Duodenal mucosa (tissue), 2 donors: ENCODE data around the gene PAH.

ENCODE experiments used
- H3K27ac ChIP-seq: one replicate; pipeline ENCODE4 v1.7.0; 2013; ENCODE audit warnings: low read depth, low read length
- H3K27me3 ChIP-seq, 2 donors: one replicate each; pipeline ENCODE4 v1.7.0; 2013; ENCODE audit warnings: low read length in 2 of 2, control low read depth in 1 of 2; ENCODE audit not compliant: insufficient read depth in 2 of 2, control insufficient read depth in 1 of 2
- H3K36me3 ChIP-seq, 2 donors: one replicate each; pipeline ENCODE4 v1.7.0; 2013; ENCODE audit warnings: low read length in 2 of 2, control low read depth in 1 of 2; ENCODE audit not compliant: insufficient read depth in 2 of 2, control insufficient read depth in 1 of 2
- H3K4me1 ChIP-seq, 2 donors: one replicate each; pipeline ENCODE4 v1.7.0; 2013; ENCODE audit warnings: low read length in 2 of 2, control low read depth in 1 of 2; ENCODE audit not compliant: insufficient read depth in 2 of 2, control insufficient read depth in 1 of 2
- H3K4me3 ChIP-seq, 2 donors: one replicate each; pipeline ENCODE4 v1.7.0; 2013; ENCODE audit warnings: low read length in 2 of 2, low read depth in 1 of 2
- H3K9ac ChIP-seq, 2 donors: one replicate each; pipeline ENCODE4 v1.7.0; 2013; ENCODE audit warnings: low read length in 2 of 2, low read depth in 1 of 2
- H3K9me3 ChIP-seq, 2 donors: one replicate each; pipeline ENCODE4 v1.7.0; 2013; ENCODE audit warnings: low read length in 2 of 2, control low read depth in 1 of 2; ENCODE audit not compliant: control insufficient read depth in 1 of 2

PAH gene

DNA sequence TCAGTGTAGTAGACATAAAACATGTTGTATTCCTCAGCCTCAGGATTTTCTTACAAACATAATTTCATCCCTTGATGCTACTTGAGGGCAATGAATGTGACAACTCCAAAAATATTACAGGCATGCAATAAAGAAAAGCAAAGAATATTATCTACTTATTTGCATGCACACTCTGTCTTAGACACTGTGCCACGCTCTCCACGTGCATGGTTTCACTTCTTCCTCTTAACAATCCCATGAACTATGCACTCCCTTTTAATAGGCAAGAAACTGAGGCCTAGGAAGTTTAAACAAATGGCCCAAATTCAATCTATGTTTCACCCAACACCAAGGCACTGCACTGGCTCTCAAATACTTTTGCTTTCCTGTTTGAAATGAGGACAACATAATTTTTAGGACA lies 1.8 kb upstream of the PAH start:
- Histone ChIP-seq H3K4me3 (no peak overlapping the region), H3K4me1 (peaks cover 0 to 9% of the 10 kb centered on the region in 2 donors), H3K27ac (no peak overlapping the region), H3K9me3 (no peaks in the 10 kb centered on the region), H3K36me3 (no peaks in the 10 kb centered on the region), H3K27me3 (peaks cover 0 to 12% of the 10 kb centered on the region in 2 donors), H3K9ac (no peak overlapping the region)

DNA sequence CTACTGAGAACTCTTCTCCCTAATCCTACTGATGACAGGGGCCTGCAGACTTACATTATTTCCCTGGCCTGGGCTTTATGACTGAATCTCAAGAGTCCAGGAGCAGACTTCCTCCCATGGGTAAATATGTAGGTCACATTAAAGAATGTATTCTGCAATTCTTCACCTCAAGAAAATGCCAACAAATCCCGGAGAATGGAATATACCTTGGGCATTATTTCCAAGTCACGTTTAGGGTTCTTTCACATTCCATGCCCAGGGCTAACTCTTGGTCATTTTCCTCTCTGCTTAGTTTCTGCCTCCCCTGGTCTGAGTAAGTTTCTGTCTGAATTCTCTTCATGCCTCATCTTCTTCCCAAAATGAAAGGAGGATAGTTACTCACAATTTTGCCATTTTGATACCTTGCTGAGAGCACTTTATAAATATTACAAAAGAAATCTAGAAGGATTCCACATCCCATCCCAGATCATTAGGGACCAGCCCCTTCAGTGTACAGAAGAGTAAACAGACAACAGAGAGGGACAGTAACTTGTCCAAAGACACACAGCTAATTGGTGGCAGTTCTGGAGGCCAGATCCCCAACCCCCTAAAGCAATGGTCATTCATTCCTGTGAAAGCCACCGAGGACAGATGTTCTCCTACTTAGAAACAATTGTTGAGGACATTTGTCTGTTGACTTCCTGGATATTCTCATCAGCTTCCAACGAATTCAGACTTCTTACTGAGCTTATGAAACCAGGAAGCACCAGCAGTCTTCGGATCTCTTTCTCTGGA lies 605 bp downstream of the PAH start:
- H3K4me1 ChIP-seq, result peaks cover 0 to 9% of the 10 kb centered on the region in 2 donors
- no peak overlapping the region for H3K4me3 ChIP-seq
- H3K9me3 ChIP-seq, result no peaks in the 10 kb centered on the region
- no peak overlapping the region for H3K9ac ChIP-seq
- H3K27me3 ChIP-seq, result peaks cover 0 to 12% of the 10 kb centered on the region in 2 donors
- no peak overlapping the region for H3K27ac ChIP-seq
- H3K36me3 ChIP-seq, result no peaks in the 10 kb centered on the region

DNA sequence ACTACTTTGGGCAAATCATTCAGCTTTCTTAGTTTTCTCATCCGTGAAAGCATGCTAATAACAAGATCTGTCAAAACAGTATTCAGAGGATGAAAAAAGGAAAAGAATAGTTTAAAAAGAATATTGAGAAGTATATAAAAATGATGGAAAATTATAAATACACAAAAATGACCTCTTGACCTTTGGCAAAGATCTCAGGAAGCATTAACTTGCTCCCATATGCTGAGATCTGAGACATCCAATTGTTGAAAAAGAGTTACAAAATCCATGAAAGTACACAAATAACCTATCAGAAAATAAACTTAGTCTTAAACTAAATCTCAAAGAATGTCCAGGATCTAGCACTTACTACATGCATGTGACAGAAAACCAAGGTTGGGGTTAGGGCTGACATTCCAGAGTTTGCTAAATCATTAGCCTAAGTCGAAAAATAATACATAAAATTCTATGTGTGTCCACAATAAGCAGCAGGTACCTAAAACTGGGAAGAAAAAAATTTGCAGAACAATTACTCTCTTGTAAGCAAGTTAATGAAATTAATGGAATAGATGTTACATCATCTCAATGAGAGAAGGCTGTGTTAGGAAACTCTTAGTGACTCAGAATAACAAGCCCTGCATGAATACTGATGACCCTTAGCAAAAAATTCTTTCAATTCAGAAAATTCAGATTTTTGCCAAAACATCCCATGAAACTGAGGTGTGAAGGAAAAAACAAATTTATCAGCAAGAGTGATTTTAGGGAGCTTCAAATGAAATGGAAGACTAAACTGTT lies 3.4 kb downstream of the PAH start:
- Histone ChIP-seq H3K4me1 (peaks cover 0 to 9% of the 10 kb centered on the region in 2 donors), H3K9me3 (no peaks in the 10 kb centered on the region), H3K27ac (no peak overlapping the region), H3K9ac (no peak overlapping the region), H3K4me3 (no peak overlapping the region), H3K36me3 (no peaks in the 10 kb centered on the region), H3K27me3 (peaks cover 0 to 12% of the 10 kb centered on the region in 2 donors)

- Histone ChIP-seq H3K4me1 (peaks cover 0 to 4% of the 10 kb centered on the region in 2 donors), H3K36me3 (no peaks in the 10 kb centered on the region), H3K4me3 (no peak overlapping the region), H3K27ac (no peak overlapping the region), H3K9ac (no peak overlapping the region), H3K9me3 (no peaks in the 10 kb centered on the region), H3K27me3 (peaks cover 0 to 5% of the 10 kb centered on the region in 2 donors)
Measured at GRCh38 chr12:102912258-102912657, 4.8 kb downstream of the PAH start.

- Histone ChIP-seq H3K4me3 (no peak overlapping the region), H3K36me3 (no peaks in the 10 kb centered on the region), H3K9me3 (no peaks in the 10 kb centered on the region), H3K9ac (no peak overlapping the region), H3K27ac (no peak overlapping the region), H3K4me1 (no peaks in the 10 kb centered on the region), H3K27me3 (no peaks in the 10 kb centered on the region)
Measured at GRCh38 chr12:102911320-102911719, 5.7 kb downstream of the PAH start.

DNA sequence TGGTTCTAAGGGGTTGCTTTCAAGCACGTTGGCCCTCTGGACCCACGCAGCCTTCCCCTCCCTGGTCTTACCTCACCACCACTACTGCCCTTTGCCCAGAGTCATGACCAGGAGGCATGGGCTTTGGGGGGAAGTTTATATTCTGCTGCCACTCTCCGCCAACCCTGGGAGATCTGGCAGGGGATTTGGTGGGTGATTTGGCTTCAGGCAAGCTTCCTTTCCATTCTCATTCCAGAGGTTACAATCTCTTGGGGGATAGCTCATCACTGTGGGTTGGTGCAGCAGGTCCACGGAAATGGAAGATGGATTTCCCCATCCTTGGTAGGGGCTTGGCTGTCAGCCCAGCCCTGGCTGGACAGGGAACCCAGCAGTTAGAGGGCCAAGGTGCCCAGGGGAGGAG lies 6.3 kb downstream of the PAH start:
- H3K36me3 ChIP-seq, result no peaks in the 10 kb centered on the region
- no peak overlapping the region for H3K9ac ChIP-seq
- H3K4me3 ChIP-seq, result no peak overlapping the region
- no peak overlapping the region for H3K27ac ChIP-seq
- H3K4me1 ChIP-seq, result no peaks in the 10 kb centered on the region
- H3K9me3 ChIP-seq, result no peaks in the 10 kb centered on the region
- no peaks in the 10 kb centered on the region for H3K27me3 ChIP-seq

GRCh38 chr12:102910137-102910536 lies 6.9 kb downstream of the PAH start:
- Histone ChIP-seq H3K9me3 (no peaks in the 10 kb centered on the region), H3K27me3 (no peaks in the 10 kb centered on the region), H3K4me3 (no peak overlapping the region), H3K9ac (no peak overlapping the region), H3K4me1 (no peaks in the 10 kb centered on the region), H3K27ac (no peak overlapping the region), H3K36me3 (no peaks in the 10 kb centered on the region)

- no peaks in the 10 kb centered on the region for H3K9me3 ChIP-seq
- H3K36me3 ChIP-seq, result no peaks in the 10 kb centered on the region
- no peak overlapping the region for H3K4me3 ChIP-seq
- no peak overlapping the region for H3K27ac ChIP-seq
- no peaks in the 10 kb centered on the region for H3K27me3 ChIP-seq
- no peak overlapping the region for H3K9ac ChIP-seq
- no peaks in the 10 kb centered on the region for H3K4me1 ChIP-seq
Measured at GRCh38 chr12:102907918-102908317, 9.1 kb downstream of the PAH start.

DNA sequence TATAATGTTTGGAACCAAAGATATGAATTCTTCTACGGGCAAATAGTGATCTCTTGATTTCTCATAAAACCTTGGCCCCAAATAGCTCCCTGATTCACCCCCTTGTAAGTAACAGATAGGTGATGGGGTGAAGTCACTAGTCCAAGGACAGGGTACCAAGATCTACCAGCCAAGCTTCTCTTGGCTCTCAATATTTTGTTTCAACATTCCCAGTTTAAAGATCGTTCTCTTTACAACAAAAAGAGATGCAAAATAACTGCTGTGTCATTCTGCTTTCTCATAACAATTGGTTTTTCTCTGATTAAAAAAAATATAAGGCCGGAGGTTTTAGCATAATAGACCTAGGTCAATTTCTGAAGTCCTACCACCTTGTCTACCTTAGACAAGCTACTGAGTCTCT lies 11.8 kb downstream of the PAH start:
- H3K36me3 ChIP-seq, result no peaks in the 10 kb centered on the region
- no peaks in the 10 kb centered on the region for H3K9me3 ChIP-seq
- H3K27ac ChIP-seq, result no peak overlapping the region
- no peak overlapping the region for H3K4me3 ChIP-seq
- no peaks in the 10 kb centered on the region for H3K4me1 ChIP-seq
- no peak overlapping the region for H3K9ac ChIP-seq
- H3K27me3 ChIP-seq, result no peaks in the 10 kb centered on the region

GRCh38 chr12:102903337-102904007 lies 13.6 kb downstream of the PAH start:
- Histone ChIP-seq H3K36me3 (no peaks in the 10 kb centered on the region), H3K9ac (no peak overlapping the region), H3K9me3 (no peaks in the 10 kb centered on the region), H3K27ac (no peak overlapping the region), H3K4me3 (no peak overlapping the region), H3K4me1 (no peaks in the 10 kb centered on the region), H3K27me3 (no peaks in the 10 kb centered on the region)
